Measurements from ENCODE around the gene PRPF38B.

The PRPF38B gene

GRCh38 chr1:108719656-108720435 is 27.7 kb downstream of the PRPF38B start:
- DNase-seq, result no peak

GRCh38 chr1:108722292-108722691 is 30.2 kb downstream of the PRPF38B start:
- DNase-seq, result no peak

- no peak for DNase-seq
Measured at GRCh38 chr1:108725906-108726305, 33.8 kb downstream of the PRPF38B start.

GRCh38 chr1:108728327-108728923 is 36.3 kb downstream of the PRPF38B start:
- DNase-seq, result no peak

- no peak for DNase-seq
Measured at GRCh38 chr1:108729481-108729880, 37.4 kb downstream of the PRPF38B start.

GRCh38 chr1:108732398-108732797 is 40.3 kb downstream of the PRPF38B start:
- DNase-seq, result no peak

GRCh38 chr1:108734171-108734865 is 42.2 kb downstream of the PRPF38B start:
- DNase-seq, result no peak

GRCh38 chr1:108742253-108742652 is 50.1 kb downstream of the PRPF38B start:
- no peak for DNase-seq

- DNase-seq, result no peak
Measured at GRCh38 chr1:108745980-108746381, 53.9 kb downstream of the PRPF38B start.

- peak; percentile 98 to 99 for DNase-seq
Measured at GRCh38 chr1:108746382-108747170, 54.5 kb downstream of the PRPF38B start, which contains the start of gene STXBP3. Gene STXBP3 (plus strand): TSS chr1:108746674. CDS start chr1:108746738, 64 bp downstream.

- peak; percentile 60 to 63 for DNase-seq
Measured at GRCh38 chr1:108747171-108747850, 55.2 kb downstream of the PRPF38B start.

GRCh38 chr1:108747898-108748297 is 55.8 kb downstream of the PRPF38B start:
- no peak for DNase-seq

GRCh38 chr1:108749081-108749480 is 57.0 kb downstream of the PRPF38B start:
- DNase-seq, result no peak

- no peak for DNase-seq
Measured at GRCh38 chr1:108750476-108751181, 58.5 kb downstream of the PRPF38B start.

Measured in CD4-positive, alpha-beta T cell treated with Interferon alpha-2 for 1 hour (primary cell).